Spleen (tissue), 11 donors: ENCODE data around the gene IFNGR2. TPM values are rescaled to one million over a fixed set of nuclear protein-coding genes. Genes with fewer than 3 reads are reported as not detected.
A peak's percentile ranks its signal among the peaks of the same experiment; 100 is the strongest.
"Not testable (repeated sequence)": the region's sequence is repeated elsewhere in the genome, so short reads cannot be mapped to it uniquely, and the experiment has no call there.

Source experiments
- DNase-seq: peaks from one replicate; pipeline ENCODE4 v3.0.0-alpha.2; 2020
- H3K27ac ChIP-seq, 8 donors: fragments of 200-600 bp; sonication (generic) in 7 of 8; 1 replicate in 4 of 8; 2 replicates in 4 of 8; pipeline versions ENCODE4 v1.5.0 to v1.8.0; 2016 to 2021; ENCODE audit warnings: inconsistent platforms in 4 of 8, mild to moderate bottlenecking in 4 of 8, moderate library complexity in 1 of 8
- H3K27me3 ChIP-seq, 7 donors: fragments of 200-600 bp; sonication (generic) in 6 of 7; replicated peaks in 1 of 7; 1 replicate in 4 of 7; 2 replicates in 3 of 7; pipeline versions ENCODE4 v1.5.0 to v1.8.0; 2016 to 2021; ENCODE audit warnings: inconsistent platforms in 3 of 7, mild to moderate bottlenecking in 1 of 7
- H3K36me3 ChIP-seq, 6 donors: fragments of 200-600 bp; sonication (generic) in 5 of 6; 1 replicate in 4 of 6; 2 replicates in 2 of 6; pipeline versions ENCODE4 v1.5.0 to v1.8.0; 2016 to 2021; ENCODE audit warnings: inconsistent platforms in 2 of 6
- H3K4me1 ChIP-seq, 6 donors: fragments of 200-600 bp; sonication (generic) in 5 of 6; 1 replicate in 3 of 6; 2 replicates in 3 of 6; pipeline versions ENCODE4 v1.5.0 to v1.8.0; 2016 to 2021; ENCODE audit warnings: inconsistent platforms in 3 of 6
- H3K4me3 ChIP-seq, 8 donors: fragments of 200-600 bp; sonication (generic) in 7 of 8; 1 replicate in 4 of 8; 2 replicates in 4 of 8; pipeline versions ENCODE4 v1.5.0 to v1.8.0; 2016 to 2021; ENCODE audit warnings: inconsistent platforms in 4 of 8, mild to moderate bottlenecking in 4 of 8, moderate library complexity in 2 of 8
- H3K9me3 ChIP-seq, 8 donors: fragments of 200-600 bp; sonication (generic) in 7 of 8; 1 replicate in 4 of 8; 2 replicates in 4 of 8; pipeline versions ENCODE4 v1.5.0 to v1.8.0; 2016 to 2021; ENCODE audit warnings: inconsistent platforms in 4 of 8
- CTCF ChIP-seq, 11 experiments: fragments of 200-600 bp in 7 of 11; fragments of 450-650 bp in 4 of 11; sonication (generic) in 4 of 11; IDR thresholded peaks in 8 of 11; conservative IDR thresholded peaks in 3 of 11; 1 replicate in 7 of 11; 2 replicates in 4 of 11; pipeline versions ENCODE4 v1.4.0 to v1.8.0; 2016 to 2021; ENCODE audit warnings: antibody characterized with exemption in 11 of 11, inconsistent platforms in 4 of 11, mild to moderate bottlenecking in 1 of 11
- POLR2A ChIP-seq, 3 donors: fragments of 450-650 bp; IDR thresholded peaks; one replicate each; pipeline ENCODE4 v1.5.1; 2017; ENCODE audit warnings: antibody characterized with exemption in 3 of 3, mild to moderate bottlenecking in 1 of 3
- POLR2AphosphoS5 ChIP-seq, 3 donors: sonication (generic); formaldehyde crosslinking; IDR thresholded peaks; one replicate each; pipeline ENCODE4 v1.5.1; 2017; ENCODE audit warnings: antibody characterized with exemption in 3 of 3
- WGBS, 5 donors: extraction: QIAGEN DNeasy Blood & Tissue Kit in 3 of 5; methylation state at CpG; one replicate each; pipeline versions ENCODE4 v1.1.5 to v1.1.7; 2013 to 2018; 5-methylcytosine and 5-hydroxymethylcytosine counted together
- intact Hi-C: fragments of 100-400 bp; cut with DNase I; formaldehyde crosslinking; loops from one replicate; pipeline ENCODE4 v1.15.0; 2023; ENCODE audit warnings: low total_unique reads
- polyA plus RNA-seq, 3 donors: library from polyadenylated mRNA; stranded (reverse); fragments of 200-250 nt; gene quantifications; one replicate each; pipeline ENCODE4 v1.2.1, GENCODE V29; 2013
- total RNA-seq, 7 donors: library from RNA; depleted of rRNA in 3 of 7; stranded (reverse); fragments of >200 nt in 3 of 7; fragmentation: NEBNext Ultra II Directional in 4 of 7; extraction: Animal tissue kit (Norgen Biotek cat#: 25700) in 4 of 7; gene quantifications; one replicate each; pipeline versions ENCODE4 v1.1.0 to v1.2.1, GENCODE V29; 2016 to 2021
- donor health status: healthy with polysubstance abuse.
- donor health status: DM: no; HTN: no; CAD: no; lungs with moderate emphysema.
- donor health status: DM: no; HTN: no; CAD: no.
- donor health status: Bipolar disorder and iron deficiency.
- donor health status: healthy.
- donor health status: DM: no; HTN: no; CAD: no.
- donor health status: DM: yes; HTN: yes; CAD: no.

Gene IFNGR2
- total and polyA plus RNA-seq, 10 donors: 73.6 to 133 (median 99.0) TPM

DNA sequence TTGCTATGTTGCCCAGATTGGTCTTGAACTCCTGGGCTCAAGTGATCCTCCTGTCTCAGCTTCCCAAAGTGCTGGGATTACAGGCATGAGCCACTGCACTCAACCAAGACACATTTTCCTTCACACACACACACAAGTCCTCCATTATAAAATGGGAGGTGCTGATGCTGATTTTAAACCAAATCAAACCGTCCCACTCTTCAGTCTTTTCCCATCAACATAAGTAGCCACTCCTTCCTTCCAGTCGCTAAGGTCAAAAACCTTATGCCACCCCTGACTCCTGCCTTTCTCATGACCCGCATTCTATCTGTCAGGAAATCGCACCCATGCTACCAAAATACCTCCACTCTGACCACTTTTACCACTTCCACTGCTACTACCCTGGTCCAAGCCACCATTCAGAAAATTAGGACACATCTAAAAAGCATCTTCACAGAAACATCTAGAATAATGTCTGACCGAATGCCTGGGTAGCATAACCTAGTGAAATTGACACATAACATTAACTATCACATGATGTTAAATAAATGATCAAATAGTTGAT is 28.0 kb upstream of the IFNGR2 start:
- Histone ChIP-seq H3K27me3 (peaks cover 0 to 6% (median 0%) of the 10 kb centered on the region in 7 donors), H3K4me1 (peaks cover 22 to 95% (median 56%) of the 10 kb centered on the region in 6 donors), H3K4me3 (peak overlapping the region in 1 of 8 donors; percentile 37), H3K27ac (peak overlapping the region; percentile 42 to 90 (median 82)), H3K36me3 (no peaks in the 10 kb centered on the region), H3K9me3 (peaks cover 0 to 3% (median 0%) of the 10 kb centered on the region in 8 donors)
- intact Hi-C loops: no loop called here
- no peak for TF ChIP-seq POLR2AphosphoS5 (IDR thresholded peaks at IDR 0.05)
- no peak for TF ChIP-seq POLR2A (IDR thresholded peaks at IDR 0.05)
- no peak for TF ChIP-seq CTCF (IDR thresholded peaks at IDR 0.05 in 8 of 11, conservative IDR thresholded peaks at IDR 0.05 in 3 of 11)
- DNase-seq: no peak
- 35 to 46% (median 42%) methylated on average over 5 of the region's 5 CpGs for WGBS, 5 donors

- WGBS, 5 donors: 89 to 94% (median 90%) methylated on average over 6 of the region's 6 CpGs
- no peaks in the 10 kb centered on the region for H3K36me3 ChIP-seq
- H3K27ac ChIP-seq: peak overlapping the region in 1 of 8 donors; percentile 16
- no peak for TF ChIP-seq POLR2AphosphoS5 (IDR thresholded peaks at IDR 0.05)
- TF ChIP-seq CTCF (IDR thresholded peaks at IDR 0.05 in 8 of 11, conservative IDR thresholded peaks at IDR 0.05 in 3 of 11): no peak
- no peak for TF ChIP-seq POLR2A (IDR thresholded peaks at IDR 0.05)
- H3K4me3 ChIP-seq: no peak overlapping the region
- intact Hi-C loops: no loop called here
- DNase-seq: no peak
- H3K9me3 ChIP-seq: no peaks in the 10 kb centered on the region
- H3K27me3 ChIP-seq: peaks cover 0 to 6% (median 0%) of the 10 kb centered on the region in 7 donors
- peaks cover 36 to 98% (median 74%) of the 10 kb centered on the region in 6 donors for H3K4me1 ChIP-seq
These were observed 25.8 kb upstream of the IFNGR2 start for GRCh38 chr21:33377221-33377920.

- Histone ChIP-seq H3K4me1 (peaks cover 43 to 100% (median 79%) of the 10 kb centered on the region in 6 donors), H3K36me3 (no peaks in the 10 kb centered on the region), H3K9me3 (no peaks in the 10 kb centered on the region), H3K27me3 (peaks cover 0 to 6% (median 0%) of the 10 kb centered on the region in 7 donors), H3K4me3 (no peak overlapping the region), H3K27ac (peak overlapping the region in 1 of 8 donors; percentile 93)
- intact Hi-C loops: no loop called here
- 93 to 99% (median 96%) methylated on average over 9 of the region's 9 CpGs for WGBS, 5 donors
- no peak for DNase-seq
- TF ChIP-seq POLR2A (IDR thresholded peaks at IDR 0.05) (no peak), CTCF (IDR thresholded peaks at IDR 0.05 in 8 of 11, conservative IDR thresholded peaks at IDR 0.05 in 3 of 11) (no peak), POLR2AphosphoS5 (IDR thresholded peaks at IDR 0.05) (no peak)
These were observed 25.1 kb upstream of the IFNGR2 start for GRCh38 chr21:33378081-33378480.

DNA sequence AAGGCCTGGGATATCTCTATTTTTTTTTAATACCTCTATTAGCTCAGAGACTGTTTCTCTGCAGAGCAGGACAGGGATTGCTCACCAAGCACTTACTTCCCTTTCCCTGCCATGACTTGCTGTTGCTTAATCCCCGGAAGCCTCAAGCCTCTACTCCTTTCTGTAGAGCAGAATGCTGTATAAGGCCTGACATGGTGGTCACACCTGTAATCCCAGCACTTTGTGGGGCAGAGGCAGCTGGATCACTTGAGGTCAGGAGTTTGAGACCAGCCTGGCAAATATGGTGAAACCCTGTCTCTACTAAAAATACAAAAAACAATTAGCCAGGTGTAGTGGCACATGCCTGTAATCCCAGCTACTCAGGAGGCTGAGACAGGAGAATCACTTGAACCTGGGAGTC is 23.3 kb upstream of the IFNGR2 start:
- H3K4me3 ChIP-seq: peak overlapping the region in 1 of 8 donors; percentile 55
- H3K4me1 ChIP-seq: peaks cover 46 to 100% (median 79%) of the 10 kb centered on the region in 6 donors
- 4 to 32% (median 10%) methylated on average over 1 of the region's 1 CpG for WGBS, 5 donors
- H3K36me3 ChIP-seq, DNase-seq, H3K9me3 ChIP-seq, H3K27me3 ChIP-seq, intact Hi-C loops: not testable (repeated sequence)
- peak in 1 of 3 donors; percentile 65 for TF ChIP-seq POLR2AphosphoS5 (IDR thresholded peaks at IDR 0.05)
- H3K27ac ChIP-seq: peak overlapping the region; percentile 29 to 100 (median 90)
